GM21576 (cell line): ENCODE measurements around the gene IQCM.

ENCODE experiments used
- ATAC-seq: cut with Tn5 transposase; IDR thresholded peaks from one replicate; pipeline ENCODE4 v1.9.1; 2021; ENCODE audit warnings: mild to moderate bottlenecking, moderate library complexity; ENCODE audit not compliant: unreplicated experiment

IQCM gene

GRCh38 chr4:149711593-149712365, 103.9 kb downstream of the IQCM start:
- no peak for ATAC-seq

- no peak for ATAC-seq
Measured at GRCh38 chr4:149709640-149710039, 106.0 kb downstream of the IQCM start.

GRCh38 chr4:149708513-149709130, 107.0 kb downstream of the IQCM start:
- ATAC-seq: no peak

- no peak for ATAC-seq
Measured at GRCh38 chr4:149707862-149708261, 107.8 kb downstream of the IQCM start.

GRCh38 chr4:149706942-149707341, 108.7 kb downstream of the IQCM start:
- ATAC-seq: no peak

GRCh38 chr4:149702414-149703293, 113.0 kb downstream of the IQCM start:
- no peak for ATAC-seq

- no peak for ATAC-seq
Measured at GRCh38 chr4:149701435-149702156, 114.0 kb downstream of the IQCM start.

- ATAC-seq: no peak
Measured at GRCh38 chr4:149700272-149700671, 115.4 kb downstream of the IQCM start.

- no peak for ATAC-seq
Measured at GRCh38 chr4:149699642-149700041, 116.0 kb downstream of the IQCM start.

GRCh38 chr4:149690726-149691125, 124.9 kb downstream of the IQCM start:
- no peak for ATAC-seq

- no peak for ATAC-seq
Measured at GRCh38 chr4:149684516-149684915, 131.1 kb downstream of the IQCM start.

GRCh38 chr4:149676076-149676475, 139.6 kb downstream of the IQCM start:
- peak; percentile 98 for ATAC-seq

GRCh38 chr4:149645790-149646189, 169.9 kb downstream of the IQCM start:
- ATAC-seq: no peak

- no peak for ATAC-seq
Measured at GRCh38 chr4:149638073-149638472, 177.6 kb downstream of the IQCM start.

- ATAC-seq: no peak
Measured at GRCh38 chr4:149634368-149634767, 181.3 kb downstream of the IQCM start.

GRCh38 chr4:149631629-149632028, 184.0 kb downstream of the IQCM start:
- no peak for ATAC-seq

GRCh38 chr4:149630064-149630463, 185.6 kb downstream of the IQCM start:
- no peak for ATAC-seq

- ATAC-seq: no peak
Measured at GRCh38 chr4:149605601-149606378, 209.9 kb downstream of the IQCM start.

GRCh38 chr4:149604827-149605226, 210.8 kb downstream of the IQCM start:
- ATAC-seq: no peak

- ATAC-seq: no peak
Measured at GRCh38 chr4:149595500-149595899, 220.1 kb downstream of the IQCM start.
